GM04503 (cell line): ENCODE data around the gene NCKAP5.

Source experiments
- DNase-seq: peaks from one replicate; pipeline ENCODE4 v3.0.0-alpha.2; 2012; ENCODE audit warnings: low read depth

NCKAP5 gene

GRCh38 chr2:133421516-133422324 lies 146.5 kb downstream of the NCKAP5 start:
- no peak for DNase-seq

GRCh38 chr2:133420788-133421187 lies 147.5 kb downstream of the NCKAP5 start:
- DNase-seq, result no peak

- DNase-seq, result no peak
Measured at GRCh38 chr2:133418671-133419070, 149.6 kb downstream of the NCKAP5 start.

GRCh38 chr2:133418021-133418420 lies 150.2 kb downstream of the NCKAP5 start:
- DNase-seq, result no peak

GRCh38 chr2:133417415-133417814 lies 150.8 kb downstream of the NCKAP5 start:
- DNase-seq, result no peak

GRCh38 chr2:133416736-133417135 lies 151.5 kb downstream of the NCKAP5 start:
- no peak for DNase-seq

GRCh38 chr2:133416146-133416545 lies 152.1 kb downstream of the NCKAP5 start:
- no peak for DNase-seq

GRCh38 chr2:133415210-133415876 lies 152.9 kb downstream of the NCKAP5 start:
- DNase-seq, result no peak

GRCh38 chr2:133414486-133415209 lies 153.6 kb downstream of the NCKAP5 start:
- DNase-seq, result no peak

GRCh38 chr2:133413863-133414262 lies 154.4 kb downstream of the NCKAP5 start:
- no peak for DNase-seq

- DNase-seq, result no peak
Measured at GRCh38 chr2:133412694-133413093, 155.6 kb downstream of the NCKAP5 start.

- no peak for DNase-seq
Measured at GRCh38 chr2:133411857-133412256, 156.4 kb downstream of the NCKAP5 start.

- no peak for DNase-seq
Measured at GRCh38 chr2:133411101-133411500, 157.2 kb downstream of the NCKAP5 start.

GRCh38 chr2:133409581-133410285 lies 158.5 kb downstream of the NCKAP5 start:
- DNase-seq, result no peak

- DNase-seq, result no peak
Measured at GRCh38 chr2:133408671-133409070, 159.6 kb downstream of the NCKAP5 start.

GRCh38 chr2:133407341-133407740 lies 160.9 kb downstream of the NCKAP5 start:
- DNase-seq, result no peak

GRCh38 chr2:133405252-133405651 lies 163.0 kb downstream of the NCKAP5 start:
- DNase-seq, result no peak

- no peak for DNase-seq
Measured at GRCh38 chr2:133400411-133400810, 167.9 kb downstream of the NCKAP5 start.

GRCh38 chr2:133393895-133394294 lies 174.4 kb downstream of the NCKAP5 start:
- no peak for DNase-seq

GRCh38 chr2:133390156-133390555 lies 178.1 kb downstream of the NCKAP5 start:
- peak; percentile 49 for DNase-seq

GRCh38 chr2:133389569-133389968 lies 178.7 kb downstream of the NCKAP5 start:
- no peak for DNase-seq

- DNase-seq, result no peak
Measured at GRCh38 chr2:133382566-133382965, 185.7 kb downstream of the NCKAP5 start.
